Activated T-helper 1 cell treated with anti-CD3 and anti-CD28 coated beads, Interleukin-12 subunit alpha, Interleukin-12 subunit beta, Interleukin-2, Interleukin-4 antibody, amounts not matched to agents 30 ng/mL and 10 ng/mL and 1 ng/mL, durations not matched to agents 14 hours and 24 hours and 36 hours (primary cell): ENCODE results near the gene ABCC11. TPM values are rescaled to one million over a fixed set of nuclear protein-coding genes. Genes with fewer than 3 reads are reported as not detected.

Experiments used
- DNase-seq: peaks from one replicate; pipeline ENCODE4 v3.0.0; 2021; ENCODE audit warnings: low spot score
- H3K27ac Mint-ChIP-seq: one replicate; pipeline ENCODE4 v1.8.0; 2021; ENCODE audit warnings: mild to moderate bottlenecking, mixed read lengths
- H3K27me3 Mint-ChIP-seq: one replicate; pipeline ENCODE4 v1.8.0; 2022; ENCODE audit warnings: mild to moderate bottlenecking, moderate library complexity, mixed read lengths; ENCODE audit not compliant: insufficient read depth
- H3K36me3 Mint-ChIP-seq: one replicate; pipeline ENCODE4 v1.8.0; 2021; ENCODE audit warnings: low read depth, mixed read lengths
- H3K4me1 Mint-ChIP-seq: one replicate; pipeline ENCODE4 v1.8.0; 2021; ENCODE audit warnings: low read depth, mixed read lengths
- H3K4me3 Mint-ChIP-seq: one replicate; pipeline ENCODE4 v1.8.0; 2021; ENCODE audit warnings: mild to moderate bottlenecking, moderate library complexity, mixed read lengths
- H3K9me3 Mint-ChIP-seq: one replicate; pipeline ENCODE4 v1.8.0; 2021; ENCODE audit warnings: mixed read lengths
- intact Hi-C: fragments of 100-400 bp; cut with micrococcal nuclease; formaldehyde crosslinking; loops from one replicate; pipeline ENCODE4 v1.15.1; 2024
- total RNA-seq: library from RNA; stranded (reverse); gene quantifications from 2 replicates; pipeline ENCODE4 v1.2.3, GENCODE V29; 2022

The ABCC11 gene
- total RNA-seq, 1 donor from 2014 or later = not detected

- H3K4me3 Mint-ChIP-seq = no peak overlapping the region
- H3K4me1 Mint-ChIP-seq = peaks cover 38% of the 10 kb centered on the region
- DNase-seq = no peak
- peaks cover 7% of the 10 kb centered on the region for H3K27me3 Mint-ChIP-seq
- no peaks in the 10 kb centered on the region for H3K36me3 Mint-ChIP-seq
- intact Hi-C loops = loop anchor here (10.0 kb wide), 1 partner anchor 1608 kb away; no protein-coding TSS in a partner anchor
- no peaks in the 10 kb centered on the region for H3K9me3 Mint-ChIP-seq
- H3K27ac Mint-ChIP-seq = peak overlapping the region; percentile 11
Observed at GRCh38 chr16:48162839-48163410, 84.4 kb downstream of the ABCC11 start.

- Mint-ChIP-seq H3K36me3 (no peaks in the 10 kb centered on the region), H3K4me1 (peaks cover 48% of the 10 kb centered on the region), H3K9me3 (no peaks in the 10 kb centered on the region), H3K27me3 (peaks cover 7% of the 10 kb centered on the region), H3K4me3 (no peak overlapping the region), H3K27ac (no peak overlapping the region)
- DNase-seq = no peak
- intact Hi-C loops = loop anchor here (10.0 kb wide), 1 partner anchor 1607 kb away; no protein-coding TSS in a partner anchor
Observed at GRCh38 chr16:48161906-48162305, 85.4 kb downstream of the ABCC11 start.

GRCh38 chr16:48160575-48160974 lies 86.8 kb downstream of the ABCC11 start:
- no peaks in the 10 kb centered on the region for H3K9me3 Mint-ChIP-seq
- no peak overlapping the region for H3K27ac Mint-ChIP-seq
- intact Hi-C loops = loop anchor here (10.0 kb wide), 1 partner anchor 1606 kb away; no protein-coding TSS in a partner anchor
- no peak for DNase-seq
- H3K36me3 Mint-ChIP-seq = no peaks in the 10 kb centered on the region
- no peak overlapping the region for H3K4me3 Mint-ChIP-seq
- H3K27me3 Mint-ChIP-seq = peaks cover 5% of the 10 kb centered on the region
- peaks cover 46% of the 10 kb centered on the region for H3K4me1 Mint-ChIP-seq

- Mint-ChIP-seq H3K27ac (peak overlapping the region; percentile 93), H3K9me3 (no peaks in the 10 kb centered on the region), H3K36me3 (no peaks in the 10 kb centered on the region), H3K27me3 (peaks cover 9% of the 10 kb centered on the region), H3K4me1 (peaks cover 37% of the 10 kb centered on the region), H3K4me3 (peak overlapping the region; percentile 38)
- intact Hi-C loops = loop anchor here (1.0 to 5.0 kb wide), 12 partner anchors 35 to 1471 kb away; partner anchors contain the start of genes DNAJA2, ITFG1, ORC6 and PHKB
- peak; percentile 38 for DNase-seq
Observed at GRCh38 chr16:48158296-48158695, 89.0 kb downstream of the ABCC11 start.

- no peaks in the 10 kb centered on the region for H3K9me3 Mint-ChIP-seq
- H3K4me1 Mint-ChIP-seq = peaks cover 37% of the 10 kb centered on the region
- peaks cover 9% of the 10 kb centered on the region for H3K27me3 Mint-ChIP-seq
- peak overlapping the region; percentile 93 for H3K27ac Mint-ChIP-seq
- H3K4me3 Mint-ChIP-seq = peak overlapping the region; percentile 38
- DNase-seq = no peak
- intact Hi-C loops = loop anchor here (1.0 to 5.0 kb wide), 14 partner anchors 34 to 1470 kb away; partner anchors contain the start of genes DNAJA2, ITFG1, ORC6 and PHKB
- H3K36me3 Mint-ChIP-seq = no peaks in the 10 kb centered on the region
Observed at GRCh38 chr16:48157794-48158193, 89.5 kb downstream of the ABCC11 start.

GRCh38 chr16:48157302-48157701 lies 90.0 kb downstream of the ABCC11 start:
- Mint-ChIP-seq H3K27me3 (peaks cover 9% of the 10 kb centered on the region), H3K4me1 (peaks cover 36% of the 10 kb centered on the region), H3K9me3 (no peaks in the 10 kb centered on the region), H3K27ac (peak overlapping the region; percentile 93), H3K36me3 (no peaks in the 10 kb centered on the region), H3K4me3 (peak overlapping the region; percentile 38)
- intact Hi-C loops = loop anchor here (1.0 to 5.0 kb wide), 5 partner anchors 105 to 1470 kb away; partner anchors contain the start of genes ORC6 and VPS35
- no peak for DNase-seq

GRCh38 chr16:48156790-48157209 lies 90.5 kb downstream of the ABCC11 start:
- DNase-seq = peak; percentile 66
- Mint-ChIP-seq H3K4me1 (peaks cover 31% of the 10 kb centered on the region), H3K4me3 (no peak overlapping the region), H3K9me3 (no peaks in the 10 kb centered on the region), H3K36me3 (no peaks in the 10 kb centered on the region), H3K27me3 (peaks cover 9% of the 10 kb centered on the region), H3K27ac (peak overlapping the region; percentile 31)
- intact Hi-C loops = loop anchor here (1.0 to 5.0 kb wide), 7 partner anchors 9 to 1469 kb away; partner anchors contain the start of genes ORC6 and VPS35

GRCh38 chr16:48155926-48156789 lies 91.2 kb downstream of the ABCC11 start, which contains the start of gene ABCC12:
ABCC12 (minus strand) TSS chr16:48155993; CDS start chr16:48146424, 9,569 bp downstream.
- no peaks in the 10 kb centered on the region for H3K9me3 Mint-ChIP-seq
- no peak within 1 kb of the TSS for H3K4me3 Mint-ChIP-seq
- intact Hi-C loops = loop anchor here (1.0 to 5.0 kb wide), 6 partner anchors 9 to 1469 kb away; partner anchors contain the start of genes ORC6 and VPS35
- peaks cover 29% of the 10 kb centered on the region for H3K4me1 Mint-ChIP-seq
- H3K36me3 Mint-ChIP-seq = no peaks in the 10 kb centered on the region
- DNase-seq = no peak
- peak within 1 kb of the TSS; percentile 31 for H3K27ac Mint-ChIP-seq
- H3K27me3 Mint-ChIP-seq = peaks cover 11% of the 10 kb centered on the region

GRCh38 chr16:48153774-48154173 lies 93.6 kb downstream of the ABCC11 start:
- H3K27ac Mint-ChIP-seq = no peak overlapping the region
- DNase-seq = no peak
- H3K4me1 Mint-ChIP-seq = peaks cover 23% of the 10 kb centered on the region
- H3K9me3 Mint-ChIP-seq = no peaks in the 10 kb centered on the region
- H3K36me3 Mint-ChIP-seq = no peaks in the 10 kb centered on the region
- intact Hi-C loops = no loop called here
- peaks cover 15% of the 10 kb centered on the region for H3K27me3 Mint-ChIP-seq
- H3K4me3 Mint-ChIP-seq = no peak overlapping the region

GRCh38 chr16:48152226-48152625 lies 95.1 kb downstream of the ABCC11 start:
- no peak overlapping the region for H3K27ac Mint-ChIP-seq
- H3K4me3 Mint-ChIP-seq = no peak overlapping the region
- peaks cover 15% of the 10 kb centered on the region for H3K27me3 Mint-ChIP-seq
- DNase-seq = no peak
- no peaks in the 10 kb centered on the region for H3K9me3 Mint-ChIP-seq
- no peaks in the 10 kb centered on the region for H3K36me3 Mint-ChIP-seq
- peaks cover 8% of the 10 kb centered on the region for H3K4me1 Mint-ChIP-seq
- intact Hi-C loops = no loop called here

- no peak overlapping the region for H3K27ac Mint-ChIP-seq
- peaks cover 20% of the 10 kb centered on the region for H3K27me3 Mint-ChIP-seq
- H3K9me3 Mint-ChIP-seq = no peaks in the 10 kb centered on the region
- no peak overlapping the region for H3K4me3 Mint-ChIP-seq
- intact Hi-C loops = no loop called here
- peaks cover 5% of the 10 kb centered on the region for H3K4me1 Mint-ChIP-seq
- no peaks in the 10 kb centered on the region for H3K36me3 Mint-ChIP-seq
- no peak for DNase-seq
Observed at GRCh38 chr16:48150707-48151106, 96.6 kb downstream of the ABCC11 start.

- Mint-ChIP-seq H3K27ac (no peak overlapping the region), H3K27me3 (peaks cover 21% of the 10 kb centered on the region), H3K36me3 (no peaks in the 10 kb centered on the region), H3K4me3 (no peak overlapping the region), H3K9me3 (no peaks in the 10 kb centered on the region), H3K4me1 (peaks cover 5% of the 10 kb centered on the region)
- intact Hi-C loops = no loop called here
- no peak for DNase-seq
Observed at GRCh38 chr16:48146710-48147109, 100.6 kb downstream of the ABCC11 start.
